Fibroblast of peridontal ligament (primary cell): ENCODE measurements around the gene PLRG1.

Experiments
- DNase-seq: peaks from one replicate; pipeline ENCODE4 v3.0.0-alpha.2; 2010; ENCODE audit errors: extremely low read depth

PLRG1 gene

DNA sequence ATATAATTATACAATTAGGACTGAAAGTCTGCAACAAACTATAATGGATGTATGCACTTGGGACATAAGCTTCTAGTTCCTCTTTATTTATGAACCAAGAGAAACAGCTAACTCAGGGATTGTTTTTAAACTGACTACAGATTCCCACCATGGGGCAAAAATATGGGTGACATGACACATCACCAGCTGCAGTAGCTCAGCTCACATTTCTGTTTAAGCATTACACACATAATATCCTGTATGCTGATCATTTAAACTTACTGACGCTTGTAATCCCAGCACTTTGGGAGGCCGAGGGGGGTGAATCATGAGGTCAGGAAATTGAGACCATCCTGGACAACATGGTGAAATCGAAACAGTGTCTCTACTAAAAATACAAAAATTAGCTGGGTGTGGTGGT is 24.1 kb upstream of the PLRG1 start:
- DNase-seq: no peak

- DNase-seq: no peak
Observed at GRCh38 chr4:154573190-154573870, 23.1 kb upstream of the PLRG1 start.

DNA sequence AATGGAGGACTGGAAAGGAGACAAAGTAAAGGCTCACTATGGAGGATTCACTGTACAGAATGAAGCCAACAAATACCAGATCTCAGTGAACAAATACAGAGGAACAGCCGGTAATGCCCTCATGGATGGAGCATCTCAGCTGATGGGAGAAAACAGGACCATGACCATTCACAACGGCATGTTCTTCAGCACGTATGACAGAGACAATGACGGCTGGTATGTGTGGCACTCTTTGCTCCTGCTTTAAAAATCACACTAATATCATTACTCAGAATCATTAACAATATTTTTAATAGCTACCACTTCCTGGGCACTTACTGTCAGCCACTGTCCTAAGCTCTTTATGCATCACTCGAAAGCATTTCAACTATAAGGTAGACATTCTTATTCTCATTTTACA is 19.4 kb upstream of the PLRG1 start:
- no peak for DNase-seq

- no peak for DNase-seq
Observed at GRCh38 chr4:154569028-154569427, 18.8 kb upstream of the PLRG1 start.

- no peak for DNase-seq
Observed at GRCh38 chr4:154566639-154567204, 16.5 kb upstream of the PLRG1 start.

- no peak for DNase-seq
Observed at GRCh38 chr4:154565704-154566103, 15.5 kb upstream of the PLRG1 start.

DNA sequence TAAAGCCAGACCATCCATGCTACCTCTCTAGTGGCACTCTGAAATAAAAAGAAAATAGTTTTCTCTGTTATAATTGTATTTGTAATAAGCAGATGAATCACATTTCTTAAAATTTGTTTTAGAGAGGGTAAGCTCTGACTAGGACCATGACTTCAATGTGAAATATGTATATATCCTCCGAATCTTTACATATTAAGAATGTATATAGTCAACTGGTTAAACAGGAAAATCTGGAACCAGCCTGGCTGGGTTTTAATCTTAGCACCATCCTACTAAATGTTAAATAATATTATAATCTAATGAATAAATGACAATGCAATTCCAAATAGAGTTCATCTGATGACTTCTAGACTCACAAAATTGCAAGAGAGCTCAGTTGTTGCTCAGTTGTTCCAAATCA is 14.1 kb upstream of the PLRG1 start:
- no peak for DNase-seq

DNA sequence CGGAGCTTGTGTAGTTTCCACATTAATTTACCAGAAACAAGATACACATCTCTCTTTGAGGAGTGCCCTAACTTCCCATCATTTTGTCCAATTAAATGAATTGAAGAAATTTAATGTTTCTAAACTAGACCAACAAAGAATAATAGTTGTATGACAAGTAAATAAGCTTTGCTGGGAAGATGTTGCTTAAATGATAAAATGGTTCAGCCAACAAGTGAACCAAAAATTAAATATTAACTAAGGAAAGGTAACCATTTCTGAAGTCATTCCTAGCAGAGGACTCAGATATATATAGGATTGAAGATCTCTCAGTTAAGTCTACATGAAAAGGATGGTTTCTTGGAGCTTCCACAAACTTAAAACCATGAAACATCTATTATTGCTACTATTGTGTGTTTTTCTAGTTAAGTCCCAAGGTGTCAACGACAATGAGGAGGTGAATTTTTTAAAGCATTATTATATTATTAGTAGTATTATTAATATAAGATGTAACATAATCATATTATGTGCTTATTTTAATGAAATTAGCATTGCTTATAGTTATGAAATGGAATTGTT is 12.6 kb upstream of the PLRG1 start, which contains the start of gene FGB:
Gene FGB, plus strand, starts transcription at position 315 of the 558 bp plus-strand sequence. Its CDS starts 8 bp downstream, at position 323.
- DNase-seq: no peak

- DNase-seq: peak; percentile 2
Observed at GRCh38 chr4:154560824-154561231, 10.6 kb upstream of the PLRG1 start.

GRCh38 chr4:154560419-154560801 is 10.2 kb upstream of the PLRG1 start:
- no peak for DNase-seq

DNA sequence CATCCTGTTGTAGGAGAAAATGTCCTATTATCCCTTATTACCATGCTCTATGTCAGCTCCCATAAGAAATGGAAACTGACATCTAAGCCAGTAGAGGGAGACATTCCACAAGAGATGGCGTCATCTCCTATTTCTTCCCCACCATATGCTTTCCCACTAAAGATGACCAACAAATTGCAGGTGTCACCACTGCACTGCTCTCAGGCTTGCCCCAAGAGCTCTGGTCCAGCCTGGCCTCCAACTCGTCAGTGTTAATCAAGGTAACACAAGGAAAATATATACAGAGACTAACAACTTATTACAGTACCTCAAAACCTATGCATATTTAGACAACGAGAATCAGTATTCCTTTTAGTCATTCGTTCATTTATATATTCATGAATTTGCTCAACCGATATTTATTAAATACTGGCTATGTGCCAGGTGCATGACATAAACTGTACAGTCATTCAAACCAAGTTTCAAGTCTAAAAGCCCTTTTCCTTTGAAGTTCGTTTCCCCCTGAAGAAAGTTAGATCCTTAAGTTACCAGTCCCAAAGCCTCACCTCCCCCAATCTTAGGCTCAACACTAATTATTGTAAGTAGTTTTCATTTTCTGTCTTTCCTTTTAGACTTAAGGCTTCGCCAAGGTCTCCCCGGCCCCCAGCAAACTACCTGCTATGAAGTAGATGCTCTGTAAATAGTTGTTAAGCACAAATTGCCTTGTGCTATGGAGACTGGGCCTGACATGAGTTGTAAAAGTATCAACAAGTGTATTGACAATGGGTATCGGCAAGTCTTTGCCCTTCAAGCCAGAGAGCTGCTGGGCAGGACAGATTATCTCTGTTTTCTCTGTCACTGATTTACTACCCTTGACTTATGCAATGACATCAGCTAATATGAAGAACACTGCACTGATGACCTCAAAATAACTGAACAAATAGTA is 9.6 kb upstream of the PLRG1 start:
- peak; percentile 46 for DNase-seq

DNA sequence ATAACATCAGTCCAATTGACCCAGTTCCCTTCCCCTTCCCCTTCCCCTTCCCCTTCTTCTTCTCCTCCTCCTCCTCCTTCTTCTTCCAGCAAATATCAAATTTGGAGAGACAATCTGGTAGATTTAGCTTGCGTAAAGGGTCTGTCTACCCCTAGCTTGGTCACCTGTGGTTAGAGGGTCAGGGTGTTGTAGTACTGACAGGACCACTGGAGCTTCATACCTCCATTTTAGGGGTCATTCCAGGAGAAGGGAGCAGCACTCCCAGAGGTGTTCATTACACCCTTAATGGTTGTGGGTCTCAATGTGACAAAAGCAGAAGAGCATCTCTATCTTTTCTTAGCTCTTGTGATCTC is 8.9 kb upstream of the PLRG1 start:
- no peak for DNase-seq

DNA sequence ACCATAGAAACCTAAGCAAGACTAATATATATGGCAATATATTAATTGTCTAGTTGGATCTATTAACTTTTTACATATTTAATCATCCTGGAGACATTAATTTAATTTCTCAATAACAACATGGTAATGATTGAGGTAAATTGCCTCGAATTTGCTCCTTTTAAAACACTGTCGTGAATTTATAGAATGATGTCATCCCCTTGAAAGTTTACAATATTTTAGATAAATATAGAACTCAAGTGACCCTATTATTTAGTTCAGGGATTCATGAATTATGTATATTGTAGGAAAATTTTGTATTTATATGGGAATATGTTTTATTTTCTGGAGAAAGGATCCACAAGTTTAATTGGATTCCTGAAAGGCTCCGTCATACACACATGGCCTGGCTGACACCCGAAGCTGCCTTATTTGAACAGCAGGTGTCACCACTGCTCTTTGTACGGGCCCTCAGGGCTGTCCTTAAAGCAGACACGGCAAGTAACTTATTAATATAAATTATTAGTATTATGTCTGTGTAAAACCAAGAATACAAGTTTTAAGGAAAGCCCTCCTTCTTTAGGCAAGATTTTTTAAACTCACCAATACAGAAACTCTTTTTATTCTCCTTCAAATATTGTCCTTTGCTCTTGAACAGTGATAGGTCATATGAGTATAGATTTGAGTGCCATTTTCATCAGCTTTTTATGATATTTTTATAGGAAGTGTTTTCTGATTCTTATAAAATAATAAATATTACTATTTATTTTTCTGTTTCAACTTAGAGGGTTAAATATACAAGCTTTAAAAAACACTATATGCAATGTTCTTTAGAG is 1.9 kb upstream of the PLRG1 start:
- DNase-seq: peak; percentile 84

GRCh38 chr4:154545689-154546088 is 4.5 kb downstream of the PLRG1 start:
- DNase-seq: no peak

- DNase-seq: no peak
Observed at GRCh38 chr4:154542271-154542879, 7.8 kb downstream of the PLRG1 start.

DNA sequence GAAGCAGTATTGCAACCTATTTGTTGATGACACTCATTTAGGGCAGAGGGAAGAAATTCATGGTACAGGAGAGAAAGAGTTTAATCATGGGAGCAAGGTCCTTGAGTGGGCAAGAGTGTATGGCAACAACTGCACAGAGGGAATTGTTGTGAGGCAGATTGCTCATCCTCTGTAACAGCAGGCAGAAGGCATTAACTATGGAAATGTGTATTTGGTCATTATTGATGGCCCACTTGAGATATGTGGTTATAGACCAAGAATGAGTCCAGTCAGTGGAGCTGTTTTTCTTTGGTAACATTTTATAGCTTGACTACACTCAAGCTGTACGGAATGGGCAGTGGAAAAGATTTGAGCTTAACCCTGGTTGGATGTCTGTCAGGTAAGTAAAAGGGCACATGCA is 15.9 kb downstream of the PLRG1 start:
- no peak for DNase-seq

GRCh38 chr4:154529728-154530519 is 20.3 kb downstream of the PLRG1 start:
- DNase-seq: no peak

- no peak for DNase-seq
Observed at GRCh38 chr4:154528869-154529268, 21.3 kb downstream of the PLRG1 start.

- no peak for DNase-seq
Observed at GRCh38 chr4:154527308-154527707, 22.9 kb downstream of the PLRG1 start.

- DNase-seq: no peak
Observed at GRCh38 chr4:154526151-154526550, 24.0 kb downstream of the PLRG1 start.
